Neural cell (in vitro differentiated cells): ENCODE data around the gene COL4A1.

Experiments
- EP300 ChIP-seq: fragments of 450-650 bp; conservative IDR thresholded peaks from 2 replicates; pipeline ENCODE4 v1.6.1; 2014; ENCODE audit warnings: antibody characterized with exemption, mild to moderate bottlenecking, moderate library complexity; ENCODE audit not compliant: poor library complexity, severe bottlenecking
- EZH2 ChIP-seq: fragments of 200-600, 300-800 bp; shearing (Covaris generic), sonication (generic); IDR thresholded peaks from 2 replicates; pipeline ENCODE4 v1.6.1; 2014; ENCODE audit warnings: antibody characterized with exemption, low read length, borderline replicate concordance, mild to moderate bottlenecking; ENCODE audit not compliant: insufficient read depth, poor library complexity, severe bottlenecking
- MXI1 ChIP-seq: fragments of 450-650 bp; conservative IDR thresholded peaks from 2 replicates; pipeline ENCODE4 v1.6.1; 2014; ENCODE audit warnings: antibody characterized with exemption, mild to moderate bottlenecking; ENCODE audit not compliant: poor library complexity, severe bottlenecking
- POLR2AphosphoS5 ChIP-seq: IDR thresholded peaks from 2 replicates; pipeline ENCODE4 v1.6.1; 2012
- RAD21 ChIP-seq: fragments of 450-650 bp; conservative IDR thresholded peaks from 2 replicates; pipeline ENCODE4 v1.6.1; 2014; ENCODE audit warnings: antibody characterized with exemption, mild to moderate bottlenecking, moderate library complexity
- SMC3 ChIP-seq: fragments of 450-650 bp; conservative IDR thresholded peaks from 2 replicates; pipeline ENCODE4 v1.6.1; 2014; ENCODE audit warnings: antibody characterized with exemption, mild to moderate bottlenecking, moderate library complexity; ENCODE audit not compliant: poor library complexity
- TAF1 ChIP-seq: IDR thresholded peaks from 2 replicates; pipeline ENCODE4 v1.6.1; 2012; ENCODE audit warnings: low read depth
- TF ChIP-seq, protein P1 (sequence below): fragments of 450-650 bp; IDR thresholded peaks from 2 replicates; pipeline ENCODE4 v1.5.1; 2014; ENCODE audit warnings: antibody characterized with exemption, mild to moderate bottlenecking, moderate library complexity; ENCODE audit not compliant: poor library complexity, severe bottlenecking
- TF ChIP-seq, protein P2 (sequence below): IDR thresholded peaks from 2 replicates; pipeline ENCODE4 v1.6.1; 2012; ENCODE audit warnings: borderline replicate concordance

DNA sequence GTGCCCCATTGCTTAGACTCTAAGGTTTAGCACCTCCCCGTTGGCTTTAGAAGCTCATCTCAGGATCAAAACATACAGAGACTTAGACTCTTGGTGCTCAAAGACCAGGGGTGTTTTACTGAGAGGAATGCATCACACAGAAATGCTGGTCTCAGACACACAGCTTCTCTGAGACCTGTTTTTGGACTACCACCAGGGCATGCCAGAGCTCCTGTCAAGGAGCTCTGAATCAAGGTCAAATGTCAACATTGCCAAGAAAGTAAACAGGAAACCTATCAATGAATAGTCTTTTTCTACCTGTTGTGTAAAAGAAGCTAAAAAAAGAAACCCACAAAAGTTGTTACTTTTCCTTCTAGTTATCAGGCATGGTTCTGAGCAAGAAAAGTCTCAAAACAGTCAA lies 149.2 kb downstream of the COL4A1 start:
- TF ChIP-seq, protein P1, sequence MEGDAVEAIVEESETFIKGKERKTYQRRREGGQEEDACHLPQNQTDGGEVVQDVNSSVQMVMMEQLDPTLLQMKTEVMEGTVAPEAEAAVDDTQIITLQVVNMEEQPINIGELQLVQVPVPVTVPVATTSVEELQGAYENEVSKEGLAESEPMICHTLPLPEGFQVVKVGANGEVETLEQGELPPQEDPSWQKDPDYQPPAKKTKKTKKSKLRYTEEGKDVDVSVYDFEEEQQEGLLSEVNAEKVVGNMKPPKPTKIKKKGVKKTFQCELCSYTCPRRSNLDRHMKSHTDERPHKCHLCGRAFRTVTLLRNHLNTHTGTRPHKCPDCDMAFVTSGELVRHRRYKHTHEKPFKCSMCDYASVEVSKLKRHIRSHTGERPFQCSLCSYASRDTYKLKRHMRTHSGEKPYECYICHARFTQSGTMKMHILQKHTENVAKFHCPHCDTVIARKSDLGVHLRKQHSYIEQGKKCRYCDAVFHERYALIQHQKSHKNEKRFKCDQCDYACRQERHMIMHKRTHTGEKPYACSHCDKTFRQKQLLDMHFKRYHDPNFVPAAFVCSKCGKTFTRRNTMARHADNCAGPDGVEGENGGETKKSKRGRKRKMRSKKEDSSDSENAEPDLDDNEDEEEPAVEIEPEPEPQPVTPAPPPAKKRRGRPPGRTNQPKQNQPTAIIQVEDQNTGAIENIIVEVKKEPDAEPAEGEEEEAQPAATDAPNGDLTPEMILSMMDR, result no peak
- TF ChIP-seq EZH2 (no peak), MXI1 (no peak), EP300 (no peak), SMC3 (no peak), POLR2AphosphoS5 (no peak), RAD21 (no peak), TAF1 (no peak)
- TF ChIP-seq, protein P2, sequence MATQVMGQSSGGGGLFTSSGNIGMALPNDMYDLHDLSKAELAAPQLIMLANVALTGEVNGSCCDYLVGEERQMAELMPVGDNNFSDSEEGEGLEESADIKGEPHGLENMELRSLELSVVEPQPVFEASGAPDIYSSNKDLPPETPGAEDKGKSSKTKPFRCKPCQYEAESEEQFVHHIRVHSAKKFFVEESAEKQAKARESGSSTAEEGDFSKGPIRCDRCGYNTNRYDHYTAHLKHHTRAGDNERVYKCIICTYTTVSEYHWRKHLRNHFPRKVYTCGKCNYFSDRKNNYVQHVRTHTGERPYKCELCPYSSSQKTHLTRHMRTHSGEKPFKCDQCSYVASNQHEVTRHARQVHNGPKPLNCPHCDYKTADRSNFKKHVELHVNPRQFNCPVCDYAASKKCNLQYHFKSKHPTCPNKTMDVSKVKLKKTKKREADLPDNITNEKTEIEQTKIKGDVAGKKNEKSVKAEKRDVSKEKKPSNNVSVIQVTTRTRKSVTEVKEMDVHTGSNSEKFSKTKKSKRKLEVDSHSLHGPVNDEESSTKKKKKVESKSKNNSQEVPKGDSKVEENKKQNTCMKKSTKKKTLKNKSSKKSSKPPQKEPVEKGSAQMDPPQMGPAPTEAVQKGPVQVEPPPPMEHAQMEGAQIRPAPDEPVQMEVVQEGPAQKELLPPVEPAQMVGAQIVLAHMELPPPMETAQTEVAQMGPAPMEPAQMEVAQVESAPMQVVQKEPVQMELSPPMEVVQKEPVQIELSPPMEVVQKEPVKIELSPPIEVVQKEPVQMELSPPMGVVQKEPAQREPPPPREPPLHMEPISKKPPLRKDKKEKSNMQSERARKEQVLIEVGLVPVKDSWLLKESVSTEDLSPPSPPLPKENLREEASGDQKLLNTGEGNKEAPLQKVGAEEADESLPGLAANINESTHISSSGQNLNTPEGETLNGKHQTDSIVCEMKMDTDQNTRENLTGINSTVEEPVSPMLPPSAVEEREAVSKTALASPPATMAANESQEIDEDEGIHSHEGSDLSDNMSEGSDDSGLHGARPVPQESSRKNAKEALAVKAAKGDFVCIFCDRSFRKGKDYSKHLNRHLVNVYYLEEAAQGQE, result no peak
